GM18907 (cell line): ENCODE results near the gene ARHGAP15.

Experiments used
- ATAC-seq: cut with Tn5 transposase; IDR thresholded peaks from one replicate; pipeline ENCODE4 v1.9.1; 2021; ENCODE audit warnings: mild to moderate bottlenecking, moderate library complexity; ENCODE audit not compliant: unreplicated experiment

The ARHGAP15 gene

GRCh38 chr2:143165291-143165690 lies 36.1 kb downstream of the ARHGAP15 start:
- no peak for ATAC-seq

- no peak for ATAC-seq
Measured at GRCh38 chr2:143169105-143169504, 39.9 kb downstream of the ARHGAP15 start.

GRCh38 chr2:143171817-143172216 lies 42.6 kb downstream of the ARHGAP15 start:
- no peak for ATAC-seq

GRCh38 chr2:143175438-143175837 lies 46.2 kb downstream of the ARHGAP15 start:
- no peak for ATAC-seq

GRCh38 chr2:143176606-143177005 lies 47.4 kb downstream of the ARHGAP15 start:
- ATAC-seq: peak; percentile 11

GRCh38 chr2:143177096-143177786 lies 48.0 kb downstream of the ARHGAP15 start:
- ATAC-seq: peak; percentile 98

GRCh38 chr2:143181494-143181893 lies 52.3 kb downstream of the ARHGAP15 start:
- no peak for ATAC-seq

- ATAC-seq: no peak
Measured at GRCh38 chr2:143182649-143183048, 53.4 kb downstream of the ARHGAP15 start.

GRCh38 chr2:143183804-143184463 lies 54.7 kb downstream of the ARHGAP15 start:
- ATAC-seq: peak; percentile 76

GRCh38 chr2:143186876-143187275 lies 57.7 kb downstream of the ARHGAP15 start:
- ATAC-seq: no peak

GRCh38 chr2:143190431-143190830 lies 61.2 kb downstream of the ARHGAP15 start:
- ATAC-seq: no peak

GRCh38 chr2:143192106-143192505 lies 62.9 kb downstream of the ARHGAP15 start:
- no peak for ATAC-seq

- ATAC-seq: no peak
Measured at GRCh38 chr2:143192716-143193115, 63.5 kb downstream of the ARHGAP15 start.

- ATAC-seq: no peak
Measured at GRCh38 chr2:143193121-143193520, 63.9 kb downstream of the ARHGAP15 start.

GRCh38 chr2:143195511-143195910 lies 66.3 kb downstream of the ARHGAP15 start:
- ATAC-seq: no peak

- no peak for ATAC-seq
Measured at GRCh38 chr2:143204062-143204461, 74.8 kb downstream of the ARHGAP15 start.

- ATAC-seq: peak; percentile 65
Measured at GRCh38 chr2:143205106-143205764, 76.0 kb downstream of the ARHGAP15 start.

GRCh38 chr2:143209570-143210445 lies 80.6 kb downstream of the ARHGAP15 start:
- no peak for ATAC-seq

- no peak for ATAC-seq
Measured at GRCh38 chr2:143210446-143210819, 81.2 kb downstream of the ARHGAP15 start.

- no peak for ATAC-seq
Measured at GRCh38 chr2:143217512-143218115, 88.4 kb downstream of the ARHGAP15 start.

GRCh38 chr2:143218621-143219020 lies 89.4 kb downstream of the ARHGAP15 start:
- no peak for ATAC-seq
